PC-9 (cell line): ENCODE data around the gene IL1RAPL1.

ENCODE experiments used
- EZH2 ChIP-seq: fragments of 200-600 bp; sonication (generic); IDR thresholded peaks from 2 replicates; pipeline ENCODE4 v1.8.0; 2017; ENCODE audit warnings: antibody characterized with exemption, low read depth
- TF ChIP-seq, protein P1 (sequence below): fragments of 200-600 bp; sonication (generic); conservative IDR thresholded peaks from 2 replicates; pipeline ENCODE4 v1.6.1; 2017; ENCODE audit warnings: mixed run types, antibody characterized with exemption, mild to moderate bottlenecking, moderate library complexity

DNA sequence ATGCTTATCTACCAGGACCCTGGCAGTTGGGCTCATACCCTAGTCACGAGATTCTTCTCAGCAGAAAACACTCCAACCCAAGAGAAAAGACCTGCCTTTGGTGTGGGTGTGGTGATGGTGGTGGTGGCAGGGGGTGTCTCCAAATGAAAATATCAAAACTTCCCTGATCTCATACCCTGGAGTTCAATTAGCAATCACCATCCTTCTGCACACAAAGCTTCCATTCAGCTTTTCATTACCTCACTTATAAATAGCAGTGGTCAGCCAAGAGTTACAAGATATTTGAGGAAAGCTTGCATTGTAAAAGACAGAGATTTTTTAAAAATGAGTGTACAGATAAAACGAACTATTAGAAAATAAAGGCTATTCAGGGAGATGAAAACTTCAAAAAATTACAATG is 1047.3 kb downstream of the IL1RAPL1 start:
- TF ChIP-seq, protein P1, sequence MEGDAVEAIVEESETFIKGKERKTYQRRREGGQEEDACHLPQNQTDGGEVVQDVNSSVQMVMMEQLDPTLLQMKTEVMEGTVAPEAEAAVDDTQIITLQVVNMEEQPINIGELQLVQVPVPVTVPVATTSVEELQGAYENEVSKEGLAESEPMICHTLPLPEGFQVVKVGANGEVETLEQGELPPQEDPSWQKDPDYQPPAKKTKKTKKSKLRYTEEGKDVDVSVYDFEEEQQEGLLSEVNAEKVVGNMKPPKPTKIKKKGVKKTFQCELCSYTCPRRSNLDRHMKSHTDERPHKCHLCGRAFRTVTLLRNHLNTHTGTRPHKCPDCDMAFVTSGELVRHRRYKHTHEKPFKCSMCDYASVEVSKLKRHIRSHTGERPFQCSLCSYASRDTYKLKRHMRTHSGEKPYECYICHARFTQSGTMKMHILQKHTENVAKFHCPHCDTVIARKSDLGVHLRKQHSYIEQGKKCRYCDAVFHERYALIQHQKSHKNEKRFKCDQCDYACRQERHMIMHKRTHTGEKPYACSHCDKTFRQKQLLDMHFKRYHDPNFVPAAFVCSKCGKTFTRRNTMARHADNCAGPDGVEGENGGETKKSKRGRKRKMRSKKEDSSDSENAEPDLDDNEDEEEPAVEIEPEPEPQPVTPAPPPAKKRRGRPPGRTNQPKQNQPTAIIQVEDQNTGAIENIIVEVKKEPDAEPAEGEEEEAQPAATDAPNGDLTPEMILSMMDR = no peak
- no peak for TF ChIP-seq EZH2
